Fibroblast of villous mesenchyme (primary cell): Measurements from ENCODE around the gene TTPAL. TPM values are rescaled to one million over a fixed set of nuclear protein-coding genes. Genes with fewer than 3 reads are reported as not detected.

Experiments used
- DNase-seq: peaks from one replicate; pipeline ENCODE4 v3.0.0-alpha.2; 2010; ENCODE audit warnings: low read depth
- H3K4me3 ChIP-seq: 2 replicates; pipeline ENCODE4 v1.5.1; 2011; ENCODE audit warnings: low read depth, mild to moderate bottlenecking, low read length
- total RNA-seq: library from RNA; depleted of rRNA; stranded (reverse); fragments of >200 nt; gene quantifications from 2 replicates; pipeline ENCODE4 v1.2.3, GENCODE V29; 2012
- TF ChIP-seq, protein P1 (sequence below): IDR thresholded peaks from 2 replicates; pipeline ENCODE4 v1.5.1; 2012; ENCODE audit warnings: low read depth, mild to moderate bottlenecking, low read length; ENCODE audit not compliant: insufficient read depth

Gene TTPAL
- total RNA-seq, 1 donor: 22.9 TPM

DNA sequence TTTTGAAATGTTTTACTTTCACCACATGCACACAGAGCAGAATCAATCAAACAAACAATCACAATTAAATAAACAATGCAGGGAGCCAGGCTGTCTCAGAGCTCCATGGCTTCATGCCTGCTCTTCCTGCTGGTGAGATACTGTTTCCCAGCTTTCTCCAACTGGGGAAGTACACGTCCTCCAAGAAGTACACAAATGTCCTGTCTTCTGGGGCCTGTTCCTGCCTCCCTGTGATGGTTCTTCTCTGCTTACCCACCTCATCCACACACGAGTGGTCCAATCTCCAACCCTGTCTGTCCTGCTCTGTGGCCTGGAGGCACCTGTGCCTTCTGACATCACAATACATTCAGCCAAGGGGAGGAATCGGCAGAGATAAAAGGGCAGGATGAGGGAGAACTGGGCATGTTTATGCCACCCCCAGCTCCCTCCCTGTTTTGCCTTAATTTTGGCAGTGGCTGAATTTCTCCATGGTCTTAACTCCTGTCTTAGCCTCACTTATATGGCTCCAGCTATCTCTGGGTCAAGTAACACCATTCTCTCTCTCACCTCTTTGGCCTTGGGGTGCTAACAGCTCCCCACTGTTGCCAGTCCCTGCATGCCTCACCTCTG, 25.3 kb upstream of the TTPAL start:
- DNase-seq: no peak
- no peak overlapping the region for H3K4me3 ChIP-seq
- TF ChIP-seq, protein P1, sequence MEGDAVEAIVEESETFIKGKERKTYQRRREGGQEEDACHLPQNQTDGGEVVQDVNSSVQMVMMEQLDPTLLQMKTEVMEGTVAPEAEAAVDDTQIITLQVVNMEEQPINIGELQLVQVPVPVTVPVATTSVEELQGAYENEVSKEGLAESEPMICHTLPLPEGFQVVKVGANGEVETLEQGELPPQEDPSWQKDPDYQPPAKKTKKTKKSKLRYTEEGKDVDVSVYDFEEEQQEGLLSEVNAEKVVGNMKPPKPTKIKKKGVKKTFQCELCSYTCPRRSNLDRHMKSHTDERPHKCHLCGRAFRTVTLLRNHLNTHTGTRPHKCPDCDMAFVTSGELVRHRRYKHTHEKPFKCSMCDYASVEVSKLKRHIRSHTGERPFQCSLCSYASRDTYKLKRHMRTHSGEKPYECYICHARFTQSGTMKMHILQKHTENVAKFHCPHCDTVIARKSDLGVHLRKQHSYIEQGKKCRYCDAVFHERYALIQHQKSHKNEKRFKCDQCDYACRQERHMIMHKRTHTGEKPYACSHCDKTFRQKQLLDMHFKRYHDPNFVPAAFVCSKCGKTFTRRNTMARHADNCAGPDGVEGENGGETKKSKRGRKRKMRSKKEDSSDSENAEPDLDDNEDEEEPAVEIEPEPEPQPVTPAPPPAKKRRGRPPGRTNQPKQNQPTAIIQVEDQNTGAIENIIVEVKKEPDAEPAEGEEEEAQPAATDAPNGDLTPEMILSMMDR: no peak

DNA sequence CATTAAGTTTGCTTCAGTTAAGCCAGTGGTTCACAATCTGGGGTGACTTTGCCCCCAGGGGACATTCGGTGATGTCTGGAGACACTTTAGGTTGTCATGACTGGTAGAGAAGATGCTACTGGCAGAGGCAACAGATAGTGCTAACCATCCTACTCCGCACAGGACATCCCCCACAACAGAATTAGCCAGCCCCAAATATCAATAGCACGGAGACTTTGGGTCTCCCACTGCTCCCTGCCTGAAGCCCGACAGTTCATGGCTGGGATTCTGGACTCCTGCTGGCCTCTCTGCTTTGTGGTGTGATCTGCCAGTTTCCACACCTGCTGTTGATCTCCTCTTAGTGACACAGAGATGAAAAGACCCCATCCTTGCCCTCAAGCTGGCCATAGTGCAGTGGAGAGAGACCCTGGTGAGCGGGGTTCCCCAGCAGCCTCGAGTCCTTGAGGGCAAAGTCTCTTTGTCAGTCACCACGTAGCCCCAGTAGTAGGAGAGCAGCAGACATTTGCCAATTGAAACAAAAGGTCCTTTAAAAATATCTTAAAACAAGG, 24.7 kb upstream of the TTPAL start:
- no peak for DNase-seq
- no peak overlapping the region for H3K4me3 ChIP-seq
- TF ChIP-seq, protein P1: no peak

DNA sequence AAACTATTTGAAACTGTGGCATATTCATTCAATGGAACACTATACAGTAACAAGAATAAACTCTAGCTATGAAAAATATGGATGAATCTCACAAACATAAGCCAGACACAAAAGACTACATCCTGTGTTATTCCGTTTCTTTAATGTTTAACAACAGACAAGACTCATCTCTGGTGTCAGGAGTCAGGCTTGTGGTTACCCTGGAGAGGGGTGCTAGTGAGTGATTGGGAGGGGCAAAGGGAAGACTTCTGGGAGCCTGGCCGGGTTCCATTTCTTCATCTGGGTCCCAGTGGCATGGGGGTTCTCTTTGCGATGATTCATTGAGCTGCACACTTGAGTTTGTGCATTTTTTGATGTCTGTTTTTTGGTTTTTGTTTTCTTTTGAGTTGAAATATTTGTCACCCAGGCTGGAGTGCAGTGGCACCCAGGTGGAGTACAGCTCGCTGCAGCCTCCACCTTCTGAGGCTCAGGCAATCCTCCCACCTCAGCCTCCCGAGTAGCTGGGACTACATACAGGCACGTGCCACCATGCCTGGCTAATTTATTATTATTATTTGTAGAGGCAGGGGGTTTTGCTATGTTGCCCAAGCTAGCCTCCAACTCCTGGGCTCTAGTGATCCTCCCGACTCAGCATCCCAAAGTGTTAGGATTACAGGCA, 21.2 kb upstream of the TTPAL start:
- H3K4me3 ChIP-seq: no peak overlapping the region
- no peak for DNase-seq
- TF ChIP-seq, protein P1: no peak

DNA sequence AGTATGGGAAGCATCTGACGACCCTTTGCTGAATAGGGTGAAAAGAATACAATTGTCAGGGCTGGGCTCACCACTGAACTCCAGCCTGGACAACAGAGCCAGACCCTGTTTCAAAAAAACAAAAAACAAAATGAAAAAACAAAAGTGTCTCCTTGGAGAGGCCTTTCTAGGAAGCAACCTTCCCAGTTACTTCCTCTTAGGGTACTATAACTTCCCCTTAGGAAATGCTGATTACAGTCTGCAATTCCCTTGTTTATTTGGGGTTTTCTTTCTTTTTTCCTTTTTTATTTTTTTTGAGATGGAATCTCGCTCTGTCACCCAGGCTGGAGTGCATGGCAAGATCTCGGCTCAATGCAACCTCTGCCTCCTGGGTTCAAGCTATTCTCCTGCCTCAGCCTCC, 20.5 kb upstream of the TTPAL start:
- TF ChIP-seq, protein P1: no peak

DNA sequence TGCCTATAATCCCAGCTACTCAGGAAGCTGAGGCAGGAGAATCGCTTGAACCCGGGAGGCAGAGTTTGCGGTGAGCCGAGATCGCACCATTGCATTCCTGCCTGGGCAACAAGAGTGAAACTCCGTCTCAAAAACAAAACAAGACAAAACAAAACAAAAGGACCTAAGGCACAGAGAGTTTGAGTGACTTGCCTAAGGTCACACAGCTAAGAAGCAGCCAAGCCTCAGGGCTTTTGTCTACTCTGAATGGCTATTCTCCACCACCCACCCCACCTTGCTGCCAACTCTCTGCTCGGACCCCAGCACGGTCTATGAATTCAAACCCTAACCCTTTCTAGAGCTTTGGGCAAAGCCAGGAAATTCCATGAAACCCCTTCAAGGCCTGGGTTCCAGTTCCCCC, 19.1 kb upstream of the TTPAL start:
- TF ChIP-seq, protein P1: no peak
- H3K4me3 ChIP-seq: no peak overlapping the region
- DNase-seq: no peak

More for the DNA sequence above, 20.5 kb upstream of the TTPAL start:
- no peak for DNase-seq
- no peak overlapping the region for H3K4me3 ChIP-seq

DNA sequence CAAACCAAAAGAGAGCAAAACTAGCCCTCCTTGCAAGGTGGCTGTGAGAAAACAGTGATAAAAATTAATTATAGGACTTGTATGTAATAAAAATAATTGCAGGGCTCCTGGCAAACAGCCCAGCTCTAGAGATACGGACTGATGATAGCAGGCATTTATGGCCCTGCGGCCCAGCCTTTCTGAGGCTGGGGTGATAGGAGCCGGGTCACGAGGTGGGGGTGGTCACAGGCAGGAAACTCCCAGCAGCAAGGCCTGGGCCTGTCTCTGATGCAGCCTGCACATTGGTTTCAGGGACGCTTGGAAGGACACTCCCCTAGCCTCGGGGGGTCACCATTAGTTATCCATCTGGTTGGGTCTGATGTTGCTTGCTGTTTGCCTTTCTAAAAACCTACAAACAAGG, 18.7 kb upstream of the TTPAL start:
- TF ChIP-seq, protein P1: no peak
- H3K4me3 ChIP-seq: no peak overlapping the region
- no peak for DNase-seq
